ENCODE measurements around the gene DIS3L2.
"Not testable (repeated sequence)": the region's sequence is repeated elsewhere in the genome, so short reads cannot be mapped to it uniquely, and the experiment has no call there.

Gene DIS3L2

DNA sequence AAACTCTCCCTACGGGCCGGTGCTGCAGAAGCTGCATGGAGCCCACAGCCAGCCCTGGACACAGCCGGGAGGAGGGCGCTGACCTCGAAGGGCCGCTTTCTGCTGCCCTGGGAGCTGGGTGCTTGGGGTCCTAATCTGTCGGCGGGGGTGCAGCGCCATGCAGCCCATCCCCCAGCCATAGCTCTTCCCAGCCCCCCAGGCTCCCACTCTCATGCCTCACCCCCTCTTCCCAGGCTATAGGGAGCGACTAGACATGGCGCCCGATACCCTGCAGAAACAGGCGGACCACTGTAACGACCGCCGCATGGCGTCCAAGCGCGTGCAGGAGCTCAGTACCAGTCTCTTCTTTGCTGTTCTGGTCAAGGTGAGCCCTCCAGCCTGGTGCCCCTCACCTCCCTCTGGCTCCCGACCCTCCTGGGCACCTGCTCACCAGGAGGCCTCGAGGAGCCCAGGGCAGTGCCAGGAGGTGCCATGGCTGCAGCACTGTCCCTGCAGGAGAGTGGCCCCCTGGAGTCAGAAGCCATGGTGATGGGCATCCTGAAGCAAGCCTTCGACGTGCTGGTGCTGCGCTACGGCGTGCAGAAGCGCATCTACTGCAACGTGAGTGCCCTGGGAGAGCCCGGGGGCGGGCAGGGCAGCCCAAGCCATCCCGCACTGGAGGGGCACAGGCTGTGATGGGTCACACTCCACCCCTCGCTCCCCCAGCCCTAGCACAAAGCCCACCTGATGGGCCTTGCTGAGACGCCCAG lies 372.8 kb downstream of the DIS3L2 start:
- not testable (repeated sequence) for DNase-seq (ENCODE audit: low read depth)

DNA sequence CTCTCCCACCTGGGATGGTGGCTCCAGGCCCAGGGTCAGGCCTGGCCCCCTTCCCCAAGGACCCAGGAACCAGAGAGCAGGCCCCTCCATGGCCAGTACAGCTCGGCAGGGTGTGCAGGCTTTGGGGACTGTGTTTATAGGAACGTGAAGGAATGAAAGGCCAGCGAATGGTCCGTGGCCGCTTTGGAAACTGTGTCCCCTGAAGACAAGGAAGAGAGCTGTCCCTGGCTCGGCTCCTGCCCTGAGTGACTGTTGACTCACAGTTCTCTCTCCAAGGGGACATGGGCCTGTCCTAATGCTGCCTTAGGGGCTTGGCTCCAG lies 373.3 kb downstream of the DIS3L2 start:
- not testable (repeated sequence) for DNase-seq (ENCODE audit: low read depth)

DNA sequence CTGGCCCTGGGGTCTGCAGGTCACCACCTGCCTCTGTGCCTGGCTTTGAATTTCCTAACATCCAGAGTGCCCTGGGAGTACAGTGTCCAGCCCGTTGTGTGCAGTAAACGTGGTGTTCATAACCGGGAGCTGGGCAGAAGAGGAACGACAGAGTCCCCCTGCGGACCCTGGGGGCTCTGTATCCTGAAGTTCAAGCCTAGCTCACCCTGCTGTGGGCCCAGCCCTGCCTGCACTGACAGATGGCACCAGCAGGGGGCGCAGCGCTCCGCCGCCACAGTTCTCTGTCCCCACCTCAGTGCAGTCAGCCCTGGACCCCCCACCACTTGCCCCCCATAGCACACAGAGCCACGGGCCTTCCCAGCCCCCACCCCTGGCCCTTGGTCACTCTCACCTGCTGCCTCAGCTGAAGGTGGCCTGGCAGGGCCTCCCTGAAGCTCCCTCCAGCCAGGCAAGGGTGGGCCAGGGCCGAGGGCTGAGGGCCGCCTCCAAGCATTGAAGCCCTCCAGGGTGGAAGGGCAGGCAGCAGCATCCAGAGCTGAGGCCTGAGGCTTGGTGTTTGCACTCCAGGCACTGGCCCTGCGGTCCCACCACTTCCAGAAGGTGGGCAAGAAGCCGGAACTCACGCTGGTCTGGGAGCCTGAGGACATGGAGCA lies 373.8 kb downstream of the DIS3L2 start:
- not testable (repeated sequence) for DNase-seq (ENCODE audit: low read depth)

DNA sequence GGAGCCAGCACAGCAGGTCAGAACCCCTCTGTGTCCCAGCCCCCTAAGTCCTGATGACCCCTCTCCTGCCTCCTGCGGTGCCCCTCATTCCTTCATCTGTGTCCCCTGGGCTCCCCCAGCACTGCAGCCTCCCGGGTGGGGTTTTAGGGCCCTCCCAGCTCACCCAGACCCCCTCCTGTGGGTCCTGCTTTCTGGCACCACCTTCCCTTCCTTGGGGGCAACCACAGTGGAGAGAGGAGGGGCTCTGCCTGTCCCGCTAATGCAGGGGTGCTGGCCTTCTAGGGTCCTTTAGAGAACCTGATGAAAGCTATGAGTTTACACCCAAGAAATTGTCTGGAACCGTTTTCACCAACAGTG lies 374.3 kb downstream of the DIS3L2 start:
- no peak for DNase-seq (ENCODE audit: low read depth)

DNA sequence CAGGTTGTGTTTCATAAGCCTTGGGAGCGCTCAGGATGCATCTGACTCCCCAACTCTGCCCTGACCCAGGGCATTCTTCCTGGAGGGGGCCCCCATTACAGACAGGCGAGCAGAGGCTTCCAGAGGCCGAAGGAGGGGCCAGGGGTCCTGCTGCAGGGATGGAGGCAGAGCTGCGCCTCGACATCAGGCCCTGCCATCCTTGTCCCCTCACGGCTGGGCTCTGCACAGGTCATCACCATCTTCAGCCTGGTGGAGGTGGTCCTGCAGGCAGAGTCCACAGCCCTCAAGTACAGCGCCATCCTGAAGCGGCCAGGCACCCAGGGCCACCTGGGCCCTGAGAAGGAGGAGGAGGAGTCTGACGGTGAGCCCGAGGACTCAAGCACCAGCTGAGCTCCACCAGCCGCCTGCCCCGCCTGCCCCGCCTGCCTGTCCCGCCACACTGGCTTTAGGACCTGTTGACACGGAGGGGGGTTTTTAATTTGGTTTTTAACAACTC lies 374.8 kb downstream of the DIS3L2 start:
- no peak for DNase-seq (ENCODE audit: low read depth)

DNA sequence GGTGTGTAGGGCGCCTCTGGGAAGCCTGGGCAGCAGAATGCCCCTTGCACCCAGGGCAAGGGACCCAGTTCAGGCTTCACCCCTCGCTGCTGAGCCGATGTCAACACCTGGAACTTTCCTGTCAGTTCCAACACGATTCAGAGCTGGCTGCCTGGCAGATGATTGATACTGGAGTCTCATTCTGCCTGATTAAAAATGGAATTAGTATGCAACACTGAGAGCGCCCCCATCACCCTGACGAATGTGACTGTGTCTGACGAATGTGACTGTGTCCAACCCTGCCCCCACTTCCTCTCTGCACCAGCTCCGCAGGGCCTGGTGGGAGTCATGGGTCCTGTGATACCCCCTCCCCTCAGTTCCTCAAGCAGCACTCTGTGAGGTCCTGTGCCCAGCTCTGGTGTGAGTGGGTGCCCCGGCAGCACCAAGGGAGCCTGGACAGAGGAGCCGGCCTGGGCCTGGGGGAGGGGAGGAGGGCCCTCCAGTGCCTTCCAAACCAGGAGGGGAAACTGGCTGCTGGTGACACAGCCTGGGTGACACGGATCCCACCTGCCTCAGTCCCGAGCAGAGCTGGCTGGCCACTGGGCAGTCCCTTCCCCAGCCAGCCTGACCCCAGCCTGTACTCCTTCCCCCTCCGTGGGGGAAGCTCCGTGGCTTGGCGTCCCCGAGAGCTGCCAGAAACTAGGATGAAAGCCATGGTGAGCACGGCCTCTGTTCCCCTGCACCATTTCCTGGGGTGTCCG lies 375.6 kb downstream of the DIS3L2 start:
- no peak for DNase-seq (ENCODE audit: low read depth)

DNA sequence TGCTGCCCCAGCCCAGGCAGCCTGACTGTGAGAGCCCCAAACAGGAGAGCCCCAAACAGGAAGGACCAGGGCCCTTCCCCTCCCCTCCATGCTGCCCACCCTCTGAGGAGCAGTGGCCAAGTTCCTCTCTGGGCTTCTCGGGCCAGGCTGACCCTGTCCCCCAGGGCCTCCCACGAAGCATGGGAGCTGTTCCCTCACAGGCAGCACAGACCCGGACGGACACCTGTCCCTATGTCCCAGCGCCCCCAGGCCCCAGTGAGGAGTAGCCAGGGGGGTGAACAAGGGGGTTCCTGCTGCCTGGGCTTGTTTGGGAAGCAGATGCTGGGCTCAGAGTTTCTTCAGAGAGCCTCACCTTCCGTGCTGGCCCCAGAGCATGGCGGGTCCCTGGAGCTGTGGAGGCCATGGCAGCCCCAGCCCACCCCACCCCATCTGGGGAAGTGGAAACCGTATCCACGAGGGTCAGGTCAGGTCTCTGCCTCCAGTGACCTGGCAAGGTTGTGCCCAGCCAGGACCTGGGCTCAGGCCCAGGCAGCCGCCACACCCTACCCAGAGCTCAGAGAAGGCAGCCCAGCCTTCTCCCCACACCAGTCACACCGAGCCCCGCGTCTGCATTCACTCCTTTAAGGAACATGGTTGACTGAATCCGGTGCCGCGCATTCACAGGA lies 376.7 kb downstream of the DIS3L2 start:
- not testable (repeated sequence) for DNase-seq (ENCODE audit: low read depth)

DNA sequence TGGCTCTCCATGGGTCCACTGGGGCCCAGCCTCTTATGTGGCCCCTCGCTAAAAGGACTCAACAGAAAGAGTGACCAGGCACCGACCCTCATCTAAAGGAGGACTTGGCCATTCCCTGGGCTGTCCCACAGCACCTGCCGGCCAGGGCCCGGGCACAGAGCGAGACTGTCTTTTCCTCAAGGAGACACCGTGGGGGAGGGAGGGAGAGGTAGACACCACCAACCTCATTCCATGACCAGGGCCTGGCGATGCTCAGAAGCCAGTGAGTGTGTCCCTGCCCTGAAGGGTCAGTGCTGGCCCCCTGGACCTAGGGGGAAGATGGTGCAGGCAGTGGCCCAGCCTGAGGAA lies 377.2 kb downstream of the DIS3L2 start:
- no peak for DNase-seq (ENCODE audit: low read depth)

DNA sequence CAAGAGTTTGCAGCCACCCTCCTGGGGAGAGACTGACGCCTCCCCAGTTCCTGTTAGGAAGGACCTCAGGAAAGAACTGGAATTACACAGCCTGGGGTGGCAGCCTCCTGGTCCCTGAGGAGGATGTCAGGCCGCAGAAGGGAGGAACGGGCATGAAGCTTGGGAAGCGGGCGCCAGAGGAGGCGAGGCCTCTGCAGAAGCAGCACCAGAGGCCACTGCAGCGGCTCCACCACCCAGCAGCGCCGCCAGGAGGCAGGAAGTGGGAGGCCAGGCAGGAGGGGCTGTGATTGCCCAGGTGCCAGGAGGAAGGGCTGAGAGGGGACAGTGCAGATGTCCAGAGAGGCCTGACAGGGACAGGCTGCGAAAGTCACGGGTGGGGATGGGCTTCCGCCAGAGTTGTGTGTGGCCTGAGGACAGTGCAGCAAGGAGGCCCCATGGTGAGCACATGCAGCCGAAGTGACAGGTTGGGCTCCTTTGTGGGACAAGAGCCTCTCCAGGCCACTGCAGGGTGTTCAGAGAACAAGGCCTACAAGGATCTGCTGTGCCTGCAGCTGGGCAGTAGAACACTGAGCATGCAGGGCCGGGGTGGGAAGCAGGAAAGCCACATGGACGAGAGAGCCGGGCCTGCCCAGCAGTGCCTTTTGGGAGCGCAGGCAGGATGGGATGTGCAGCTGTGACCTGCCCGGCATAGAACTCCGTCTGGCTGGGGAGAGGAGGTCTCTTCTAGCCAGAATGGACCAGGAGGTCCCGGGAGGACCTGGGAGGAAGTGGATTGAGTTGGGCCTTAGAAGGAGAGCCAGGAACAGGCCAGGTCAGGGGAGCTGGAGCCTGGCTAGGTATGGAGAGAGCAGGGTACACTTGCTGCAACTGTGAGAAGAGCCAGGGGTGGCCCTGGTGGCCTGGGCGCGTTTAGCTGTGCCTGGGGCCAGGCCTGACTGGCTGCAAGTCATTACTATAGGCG lies 377.9 kb downstream of the DIS3L2 start:
- DNase-seq (ENCODE audit: low read depth) = no peak

DNA sequence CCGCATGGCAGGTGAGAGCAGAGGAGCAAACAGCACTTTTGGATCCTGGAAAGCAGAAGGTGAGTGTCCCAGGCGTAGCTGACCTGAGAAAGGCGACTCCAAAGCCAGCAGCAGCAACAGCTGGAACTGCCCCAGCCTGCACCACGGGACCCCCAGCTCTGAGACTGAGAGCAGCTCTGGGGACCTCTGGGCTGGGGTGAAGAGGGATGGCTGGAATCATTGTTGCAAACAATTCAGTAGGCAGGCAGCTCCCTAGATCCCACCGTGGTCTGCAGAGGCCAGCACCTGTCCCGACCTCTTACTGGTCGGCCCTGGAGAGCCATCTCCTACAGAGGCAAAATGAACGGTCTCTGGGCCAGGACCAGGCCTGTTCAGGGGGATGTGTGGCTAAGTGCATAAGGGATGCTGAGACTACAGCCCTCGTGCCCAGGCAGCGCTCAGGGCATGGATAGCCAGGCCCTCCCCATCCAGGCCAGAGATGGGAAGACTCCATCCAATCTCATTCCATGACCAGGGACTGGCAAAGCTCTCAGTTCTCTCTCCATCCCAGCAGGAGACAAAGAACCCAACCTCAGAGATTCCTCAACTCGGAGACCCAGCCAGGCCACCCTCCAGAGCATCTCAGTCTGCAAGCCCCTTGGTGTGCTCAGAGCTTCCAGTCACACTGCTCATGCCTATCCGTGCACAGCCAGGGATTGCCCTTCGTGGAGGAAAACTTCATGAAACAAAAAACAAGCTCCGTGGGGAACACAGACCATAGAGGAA lies 378.8 kb downstream of the DIS3L2 start:
- no peak for DNase-seq (ENCODE audit: low read depth)

DNA sequence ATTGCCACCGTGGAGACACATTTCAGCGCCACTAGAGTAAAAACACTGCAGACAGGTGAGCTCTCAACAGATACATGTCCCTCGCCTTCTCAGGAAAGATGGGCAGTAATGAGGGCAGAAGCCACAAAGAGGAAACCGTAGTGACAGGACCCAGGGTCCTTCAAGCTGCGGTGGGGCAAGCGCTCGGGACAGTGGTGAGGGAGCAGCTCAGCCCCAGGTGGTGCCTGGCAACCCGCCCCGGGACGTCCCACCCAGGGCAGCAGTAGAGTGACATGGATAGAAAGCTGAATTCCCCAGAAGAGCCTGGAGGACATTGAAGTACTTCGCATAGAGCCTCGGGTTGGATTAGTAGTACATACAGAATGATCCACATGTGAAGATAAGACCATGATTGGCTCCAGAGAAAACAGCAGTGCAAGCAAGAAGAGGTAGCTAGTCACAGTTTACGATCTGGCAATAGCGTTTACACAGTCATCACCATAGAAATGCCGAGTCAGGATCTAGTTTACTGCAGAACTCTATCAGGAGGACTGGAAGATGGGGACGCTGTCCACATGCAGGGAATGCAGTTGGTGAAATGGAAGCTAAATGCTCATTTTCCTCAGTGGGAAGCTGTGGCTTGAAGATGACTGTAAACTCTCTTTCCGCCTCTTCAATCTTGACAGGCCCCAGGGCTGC lies 379.7 kb downstream of the DIS3L2 start:
- no peak for DNase-seq (ENCODE audit: low read depth)

DNA sequence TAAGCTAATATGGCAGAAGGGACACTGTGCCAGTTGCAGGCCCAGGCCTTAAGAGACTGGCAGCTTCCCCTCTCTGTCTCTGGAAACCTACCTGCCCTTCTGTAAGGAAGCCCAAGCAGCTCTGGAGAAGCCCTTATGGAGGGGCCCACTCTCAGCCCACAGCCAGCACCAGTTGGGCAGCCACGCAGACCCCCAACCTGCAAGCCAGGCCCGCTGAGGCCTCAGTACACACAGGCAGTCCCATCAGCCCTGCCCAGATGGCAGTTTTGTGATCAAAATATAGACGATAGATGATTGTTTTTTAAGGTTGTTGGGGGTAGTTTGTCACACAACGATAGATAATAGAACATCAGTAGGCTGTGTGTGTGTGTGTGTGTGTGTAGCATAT lies 380.2 kb downstream of the DIS3L2 start:
- no peak for DNase-seq (ENCODE audit: low read depth)

DNA sequence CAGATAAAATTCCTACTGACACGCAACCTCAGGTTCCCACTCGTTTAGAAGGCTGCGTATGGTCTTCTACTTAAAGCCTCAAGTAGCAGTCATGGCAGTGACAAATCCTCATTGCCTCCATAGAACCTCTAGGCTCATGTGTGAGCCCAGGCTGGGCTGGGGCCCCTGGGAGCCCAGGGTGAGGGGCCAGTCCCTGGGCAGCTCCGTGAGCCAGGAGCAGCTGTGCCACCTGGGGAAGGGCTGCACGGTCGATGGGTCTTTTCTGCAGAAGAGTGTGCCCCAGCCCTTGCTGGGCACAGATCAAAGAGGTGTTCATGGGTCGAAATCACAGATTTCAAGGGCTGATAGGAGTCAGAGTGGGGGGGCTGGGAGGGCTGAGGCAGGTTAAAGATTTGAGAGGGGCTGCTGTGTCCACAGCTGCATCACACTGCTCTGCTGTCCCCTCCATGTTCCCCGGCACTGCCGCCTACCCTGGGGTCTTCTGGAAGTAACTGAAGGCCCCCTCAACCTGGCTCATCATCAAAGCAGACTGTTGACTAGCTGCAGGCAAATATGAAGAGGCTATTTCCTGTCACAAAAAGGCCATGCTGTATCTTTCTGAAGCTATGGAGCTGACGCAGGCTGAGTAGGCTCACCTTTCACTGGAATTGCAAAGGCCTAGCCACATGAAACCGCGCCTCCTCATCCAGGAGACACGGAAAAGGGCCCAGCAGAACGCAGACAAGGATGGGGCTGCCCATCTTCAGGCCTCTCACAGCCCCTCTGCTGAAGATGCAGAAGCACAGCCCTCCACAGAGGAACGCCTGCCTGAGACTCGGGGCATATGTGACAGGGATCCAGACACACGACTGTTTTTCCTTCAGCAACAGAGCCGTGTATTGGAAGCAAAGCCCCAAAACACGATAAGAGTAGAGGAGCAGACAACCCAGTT lies 381.4 kb downstream of the DIS3L2 start:
- no peak for DNase-seq (ENCODE audit: low read depth)

DNA sequence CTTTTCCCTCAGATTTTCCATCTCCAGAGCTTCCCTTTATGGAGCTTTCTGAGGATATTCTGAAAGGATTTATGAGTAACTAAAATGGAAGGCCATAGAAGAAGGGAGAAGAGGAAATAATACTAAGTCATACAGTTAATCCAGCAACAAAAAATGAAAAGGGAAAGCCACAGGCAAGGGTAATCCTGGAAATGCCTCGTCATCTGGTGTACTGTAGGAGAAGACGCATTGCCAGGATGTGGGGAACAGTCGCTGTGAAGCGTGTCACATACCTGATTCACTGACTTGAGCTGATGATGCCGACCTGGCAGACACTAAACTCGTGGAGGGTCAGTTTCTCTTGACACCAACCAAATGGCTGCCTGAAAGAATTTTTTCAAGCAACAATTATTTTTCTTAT lies 382.3 kb downstream of the DIS3L2 start:
- DNase-seq (ENCODE audit: low read depth) = no peak

DNA sequence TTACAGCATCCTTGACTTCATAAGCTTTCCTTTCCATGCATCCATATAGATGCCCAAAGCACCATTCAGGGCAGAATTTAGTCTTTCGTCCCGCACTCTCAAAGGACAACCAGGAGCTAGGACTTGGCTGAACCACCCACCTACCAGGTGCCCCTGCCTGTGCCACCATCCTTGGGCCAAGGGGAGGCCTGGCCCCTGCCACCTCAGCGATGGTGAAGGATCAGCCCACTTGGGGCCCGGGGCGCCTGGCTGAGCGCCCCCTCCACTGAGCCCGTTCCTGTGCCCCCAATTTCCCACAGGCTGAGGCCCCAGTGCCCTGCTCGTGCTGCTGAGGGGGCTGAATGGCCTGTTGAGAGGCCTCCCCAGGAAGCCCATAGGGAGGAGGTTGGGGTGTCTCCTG lies 383.7 kb downstream of the DIS3L2 start:
- no peak for DNase-seq (ENCODE audit: low read depth)

DNA sequence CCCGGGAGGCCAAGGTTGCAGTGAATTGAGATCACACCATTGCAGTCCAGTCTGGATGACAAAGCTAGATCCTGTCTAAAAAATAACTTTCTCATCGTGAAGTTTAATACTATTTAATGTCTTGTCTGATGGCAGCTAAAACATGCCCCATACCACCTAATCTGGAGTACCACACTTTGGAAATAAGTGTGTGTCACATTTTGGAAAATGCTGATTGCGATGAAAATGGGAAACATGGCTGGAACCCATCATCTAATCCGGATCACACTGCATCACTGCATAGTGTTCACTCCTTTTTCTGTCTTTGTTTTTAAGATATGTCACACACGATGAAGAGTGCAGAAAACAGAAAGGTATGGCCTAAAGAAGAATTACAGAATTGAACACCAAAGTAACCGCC lies 385.9 kb downstream of the DIS3L2 start:
- DNase-seq (ENCODE audit: low read depth) = no peak

DNA sequence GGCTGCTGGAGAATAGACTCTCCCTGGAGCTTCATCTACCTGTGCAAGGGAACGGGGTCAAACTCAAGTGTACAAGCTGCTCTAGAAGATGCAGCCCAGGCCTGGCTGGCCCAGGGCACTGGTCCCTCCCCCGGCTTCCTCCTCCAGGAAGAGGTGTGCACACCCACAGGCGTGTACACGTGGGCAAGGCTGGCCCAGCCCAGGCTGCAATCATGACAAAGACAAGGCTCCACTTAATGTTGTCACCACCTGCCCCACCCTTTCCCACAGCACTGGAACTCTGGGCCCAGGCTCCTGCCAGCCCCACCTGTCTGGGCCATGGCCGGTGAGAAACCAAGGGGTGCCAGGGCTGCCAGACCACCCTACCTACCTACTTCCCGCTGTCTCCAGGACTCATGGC lies 387.4 kb downstream of the DIS3L2 start:
- no peak for DNase-seq (ENCODE audit: low read depth)

DNA sequence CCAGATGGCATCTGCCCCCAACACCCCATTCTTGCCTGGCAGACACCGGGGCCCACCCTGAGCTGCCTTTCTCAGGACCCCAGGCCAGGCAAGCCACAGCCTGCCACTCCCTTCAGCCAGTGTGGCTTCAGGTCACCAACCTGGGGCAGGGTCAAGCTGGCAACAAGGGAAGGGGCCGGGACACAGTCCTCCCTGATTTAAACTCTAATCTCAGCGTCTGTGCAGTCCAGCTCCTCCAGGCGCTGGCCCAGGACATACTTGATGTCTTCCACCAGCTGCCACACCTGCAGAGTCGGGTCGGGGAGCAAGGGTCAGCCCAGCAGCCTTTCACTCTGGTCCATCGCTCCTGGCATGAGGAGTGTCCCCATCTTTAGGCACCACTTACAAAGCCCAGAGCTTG lies 388.0 kb downstream of the DIS3L2 start:
- DNase-seq (ENCODE audit: low read depth) = no peak

DNA sequence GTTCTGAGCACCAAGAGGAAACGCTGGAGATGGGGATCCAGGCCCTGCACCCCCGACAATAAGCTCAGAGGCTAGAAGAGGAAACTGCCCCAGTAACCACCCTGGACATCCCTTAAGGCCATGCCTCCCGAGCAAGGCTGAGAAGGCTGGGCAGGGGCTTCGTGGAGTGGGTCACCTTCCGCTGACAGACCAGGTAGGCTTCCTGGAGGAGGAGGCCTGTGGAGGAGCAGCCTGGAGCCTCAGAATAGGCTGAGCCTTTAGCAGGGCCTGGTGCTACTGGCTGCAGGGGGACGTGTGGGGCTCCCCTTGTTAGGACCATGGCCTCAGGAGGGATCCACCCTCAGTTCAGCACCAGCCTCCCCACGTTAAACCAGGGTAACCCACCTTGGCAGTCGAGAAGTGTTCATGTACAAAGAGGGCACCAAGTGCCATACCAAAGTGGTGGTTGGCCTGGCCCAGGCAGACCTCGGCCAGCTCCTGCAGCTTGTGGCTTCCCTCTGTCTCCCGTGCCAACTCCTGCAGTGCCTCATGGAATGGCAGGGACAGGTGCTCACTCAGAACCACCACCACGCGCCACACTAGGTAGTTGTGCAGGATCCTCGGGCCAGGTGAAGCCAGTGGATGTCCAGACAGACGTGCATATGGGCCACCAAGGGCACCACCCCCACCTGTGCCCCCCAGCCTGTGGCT lies 388.6 kb downstream of the DIS3L2 start:
- DNase-seq (ENCODE audit: low read depth) = no peak
